Measurements from ENCODE around the gene PEDS1. TPM values are rescaled to one million over a fixed set of nuclear protein-coding genes. Genes with fewer than 3 reads are reported as not detected.

Gene PEDS1
- total RNA-seq, 2 experiments from 2014 or later = 16.0 to 17.3 TPM

- H3K4me1 Mint-ChIP-seq (ENCODE audit: low read depth) = no peaks in the 10 kb centered on the region
- H3K36me3 Mint-ChIP-seq (ENCODE audit: low read depth) = peaks cover 22% of the 10 kb centered on the region
- H3K27me3 Mint-ChIP-seq = no peaks in the 10 kb centered on the region
- H3K9me3 Mint-ChIP-seq = no peaks in the 10 kb centered on the region
- POLR2A ChIA-PET = interaction anchor here (0.6 kb wide), 1 partner anchor 425 kb away, joined by 3 read pairs; no protein-coding TSS in a partner anchor
- CTCF ChIA-PET = interaction anchor here (1.6 kb wide), 1 partner anchor 10 kb away, joined by 4 read pairs; no protein-coding TSS in a partner anchor
- intact Hi-C loops (cut with micrococcal nuclease) = no loop called here
- no peak overlapping the region for H3K4me3 Mint-ChIP-seq
- no peak for TF ChIP-seq CTCF (IDR thresholded peaks at IDR 0.05)
- H3K27ac Mint-ChIP-seq = no peak overlapping the region
- no peak for DNase-seq
- no peak for ATAC-seq
Measured at GRCh38 chr20:50130356-50130723, 23.2 kb downstream of the PEDS1 start.

GRCh38 chr20:50129662-50130355 is 23.7 kb downstream of the PEDS1 start:
- peaks cover 22% of the 10 kb centered on the region for H3K36me3 Mint-ChIP-seq (ENCODE audit: low read depth)
- H3K27ac Mint-ChIP-seq = no peak overlapping the region
- ATAC-seq (peak; percentile 74), DNase-seq (no peak)
- POLR2A ChIA-PET = interaction anchor here (0.6 kb wide), 1 partner anchor 426 kb away, joined by 3 read pairs; no protein-coding TSS in a partner anchor
- H3K4me1 Mint-ChIP-seq (ENCODE audit: low read depth) = no peaks in the 10 kb centered on the region
- intact Hi-C loops (cut with micrococcal nuclease) = no loop called here
- TF ChIP-seq CTCF (IDR thresholded peaks at IDR 0.05) = no peak
- H3K27me3 Mint-ChIP-seq = no peaks in the 10 kb centered on the region
- H3K9me3 Mint-ChIP-seq = no peaks in the 10 kb centered on the region
- CTCF ChIA-PET = no interaction called here
- no peak overlapping the region for H3K4me3 Mint-ChIP-seq

- Mint-ChIP-seq H3K27ac (no peak overlapping the region), H3K27me3 (no peaks in the 10 kb centered on the region)
- POLR2A ChIA-PET = interaction anchor here (1.2 kb wide), 1 partner anchor 31 kb away, joined by 3 read pairs; no protein-coding TSS in a partner anchor
Measured at GRCh38 chr20:50128520-50128905, 25.0 kb downstream of the PEDS1 start.

GRCh38 chr20:50127587-50128519 is 25.7 kb downstream of the PEDS1 start:
- Mint-ChIP-seq H3K27me3 (no peaks in the 10 kb centered on the region), H3K9me3 (no peaks in the 10 kb centered on the region), H3K36me3 (ENCODE audit: low read depth) (peaks cover 29% of the 10 kb centered on the region)

More at GRCh38 chr20:50128520-50128905, 25.0 kb downstream of the PEDS1 start:
- no peak for ATAC-seq
- H3K9me3 Mint-ChIP-seq = no peaks in the 10 kb centered on the region
- intact Hi-C loops (cut with micrococcal nuclease) = no loop called here
- H3K4me1 Mint-ChIP-seq (ENCODE audit: low read depth) = no peaks in the 10 kb centered on the region
- no peak overlapping the region for H3K4me3 Mint-ChIP-seq
- CTCF ChIA-PET = interaction anchor here (0.7 to 1.2 kb wide), 2 partner anchors 16 to 41 kb away, joined by 3 read pairs; no protein-coding TSS in a partner anchor
- DNase-seq = no peak
- no peak for TF ChIP-seq CTCF (IDR thresholded peaks at IDR 0.05)
- H3K36me3 Mint-ChIP-seq (ENCODE audit: low read depth) = peaks cover 25% of the 10 kb centered on the region

More at GRCh38 chr20:50127587-50128519, 25.7 kb downstream of the PEDS1 start:
- H3K4me3 Mint-ChIP-seq = no peak overlapping the region
- ChIA-PET CTCF (interaction anchor here (1.2 to 1.7 kb wide), 2 partner anchors 32 to 42 kb away, joined by 3 read pairs; no protein-coding TSS in a partner anchor), POLR2A (interaction anchor here (1.2 kb wide), 1 partner anchor 30 kb away, joined by 3 read pairs; no protein-coding TSS in a partner anchor)
- no peak for ATAC-seq
- no peak for DNase-seq
- intact Hi-C loops (cut with micrococcal nuclease) = no loop called here
- no peak for TF ChIP-seq CTCF (IDR thresholded peaks at IDR 0.05)
- H3K4me1 Mint-ChIP-seq (ENCODE audit: low read depth) = no peaks in the 10 kb centered on the region
- H3K27ac Mint-ChIP-seq = no peak overlapping the region
